Spinal cord (tissue), 10 donors: ENCODE data around the gene ZBTB16. TPM values are rescaled to one million over a fixed set of nuclear protein-coding genes. Genes with fewer than 3 reads are reported as not detected.

Source experiments
- DNase-seq, 6 donors: peaks; one replicate each; pipeline versions ENCODE4 v3.0.0 to v3.0.0-alpha.2; 2013 to 2015; ENCODE audit warnings: low spot score in 6 of 6, low read depth in 4 of 6
- H3K27ac ChIP-seq: one replicate; pipeline ENCODE4 v1.5.1; 2013; ENCODE audit warnings: low read depth, low read length, control low read depth
- H3K27me3 ChIP-seq: one replicate; pipeline ENCODE4 v1.6.1; 2013; ENCODE audit warnings: low read length; ENCODE audit not compliant: control insufficient read depth, insufficient read depth
- H3K36me3 ChIP-seq: one replicate; pipeline ENCODE4 v1.6.1; 2013; ENCODE audit warnings: low read length; ENCODE audit not compliant: control insufficient read depth, insufficient read depth
- H3K4me1 ChIP-seq: one replicate; pipeline ENCODE4 v1.6.1; 2013; ENCODE audit warnings: low read length; ENCODE audit not compliant: control insufficient read depth, insufficient read depth
- H3K4me3 ChIP-seq: one replicate; pipeline ENCODE4 v1.5.1; 2013; ENCODE audit warnings: low read depth, low read length, control low read depth
- H3K9me3 ChIP-seq: one replicate; pipeline ENCODE4 v1.6.1; 2013; ENCODE audit warnings: low read length; ENCODE audit not compliant: control insufficient read depth, insufficient read depth
- WGBS: methylation state at CpG from one replicate; pipeline ENCODE4 v1.1.5; 2013; ENCODE audit warnings: missing lambda C conversion rate; ENCODE audit not compliant: insufficient coverage; 5-methylcytosine and 5-hydroxymethylcytosine counted together
- polyA plus RNA-seq, 2 donors: library from polyadenylated mRNA; unstranded; fragments of 120-200 nt; gene quantifications; one replicate each; pipeline ENCODE4 v1.2.1, GENCODE V29; 2013; ENCODE audit not compliant: insufficient read length in 2 of 2
- total RNA-seq, 2 donors: library from RNA; depleted of rRNA in 1 of 2; stranded (reverse); fragments of 120-200 nt in 1 of 2; fragments of >200 nt in 1 of 2; gene quantifications; one replicate each; pipeline versions ENCODE4 v1.2.3 to v1.2.4, GENCODE V29; 2013 to 2014
- donor health status: healthy.

ZBTB16 gene
- total and polyA plus RNA-seq, 4 donors: 4.5 to 17.9 (median 9.2) TPM

DNA sequence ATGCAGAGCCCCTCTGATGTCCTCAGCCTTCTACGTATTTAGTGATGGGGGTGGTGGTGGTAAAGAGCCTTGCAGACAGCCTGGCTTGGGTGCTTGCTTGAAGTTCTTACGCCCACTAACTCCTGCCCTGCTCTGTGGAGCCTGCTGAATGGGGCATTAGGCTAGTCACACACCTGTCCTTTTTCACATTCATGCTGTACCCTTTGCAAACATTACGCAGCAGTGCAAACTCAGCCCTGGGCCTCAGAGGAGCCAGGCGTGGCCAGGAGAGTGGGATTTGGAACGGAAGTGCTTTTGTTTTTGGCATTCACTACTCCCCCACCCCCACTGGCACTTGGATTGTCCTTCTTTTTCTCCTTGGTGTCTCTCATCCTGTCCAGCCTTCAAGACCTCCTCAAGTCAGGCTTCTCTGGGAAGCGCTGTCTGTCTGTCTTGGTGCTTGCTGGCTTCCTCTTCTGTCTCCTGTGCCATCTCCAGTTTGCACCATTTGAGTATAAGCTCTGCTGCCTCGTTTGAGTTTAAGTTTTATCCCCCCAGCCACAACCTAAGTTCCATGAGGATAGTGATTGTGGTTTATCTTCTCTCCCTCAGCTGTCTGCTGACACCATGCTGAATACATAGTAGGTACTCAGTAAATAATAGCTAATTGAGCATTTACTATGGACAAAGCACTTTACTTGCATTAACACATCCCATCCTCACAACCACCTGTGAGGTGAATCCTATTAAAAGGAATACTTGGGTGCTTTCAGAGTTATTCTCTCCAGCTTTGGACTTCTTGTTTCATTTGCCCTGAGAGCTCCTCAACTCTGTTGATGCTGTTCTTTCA, 26.7 kb downstream of the ZBTB16 start:
- Histone ChIP-seq H3K4me3 (no peak overlapping the region), H3K36me3 (no peaks in the 10 kb centered on the region), H3K4me1 (peaks cover 32% of the 10 kb centered on the region), H3K27me3 (peaks cover 5% of the 10 kb centered on the region), H3K27ac (no peak overlapping the region), H3K9me3 (no peaks in the 10 kb centered on the region)
- no peak for DNase-seq
- WGBS: 95% methylated on average over 4 of the region's 7 CpGs

DNA sequence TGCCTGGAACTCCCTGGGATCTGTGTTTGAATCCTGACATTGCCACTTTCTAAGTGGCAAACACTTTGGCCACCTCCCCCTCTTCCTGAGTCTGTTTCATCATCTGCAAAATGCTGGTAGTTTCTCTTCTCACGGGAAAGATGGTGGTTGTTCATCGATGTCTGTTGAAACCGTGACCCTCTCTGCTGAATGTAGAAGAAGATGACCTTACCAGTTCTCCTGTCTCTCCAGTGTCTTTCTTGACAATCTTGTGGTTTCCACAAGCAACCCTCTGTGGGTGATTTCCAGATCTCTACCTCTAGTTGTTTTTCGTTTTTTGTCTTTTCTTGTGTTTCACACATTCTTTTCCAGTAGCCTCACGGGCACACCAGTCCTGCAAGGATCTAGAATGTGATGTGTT, 27.5 kb downstream of the ZBTB16 start:
- peaks cover 33% of the 10 kb centered on the region for H3K4me1 ChIP-seq
- no peak overlapping the region for H3K27ac ChIP-seq
- no peak overlapping the region for H3K4me3 ChIP-seq
- no peaks in the 10 kb centered on the region for H3K9me3 ChIP-seq
- no peaks in the 10 kb centered on the region for H3K36me3 ChIP-seq
- H3K27me3 ChIP-seq: peaks cover 5% of the 10 kb centered on the region
- DNase-seq: no peak
- no CpG with 5 or more reads among the region's 5 CpGs for WGBS

DNA sequence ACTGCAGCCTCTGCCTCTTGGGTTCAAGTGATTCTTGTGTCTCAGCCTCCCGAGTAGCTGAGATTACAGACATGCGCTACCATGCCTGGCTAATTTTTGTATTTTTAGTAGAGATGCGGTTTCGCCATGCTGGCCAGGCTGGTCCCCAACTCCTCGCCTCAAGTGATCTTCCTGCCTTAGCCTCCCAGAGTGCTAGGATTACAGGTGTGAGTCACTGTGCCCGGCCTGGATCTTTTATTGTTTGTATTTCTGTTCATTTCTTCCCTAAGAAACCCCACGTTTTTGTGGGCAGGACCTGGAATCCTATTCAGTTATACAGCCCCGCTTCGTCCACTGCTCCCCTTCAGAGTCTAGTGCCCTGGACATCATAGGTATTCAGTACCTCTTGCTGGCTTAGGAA, 28.7 kb downstream of the ZBTB16 start:
- no peak for DNase-seq
- H3K27ac ChIP-seq: no peak overlapping the region
- 92% methylated on average over 6 of the region's 9 CpGs for WGBS
- no peaks in the 10 kb centered on the region for H3K36me3 ChIP-seq
- H3K9me3 ChIP-seq: no peaks in the 10 kb centered on the region
- H3K4me3 ChIP-seq: no peak overlapping the region
- peaks cover 5% of the 10 kb centered on the region for H3K27me3 ChIP-seq
- H3K4me1 ChIP-seq: peaks cover 32% of the 10 kb centered on the region

DNA sequence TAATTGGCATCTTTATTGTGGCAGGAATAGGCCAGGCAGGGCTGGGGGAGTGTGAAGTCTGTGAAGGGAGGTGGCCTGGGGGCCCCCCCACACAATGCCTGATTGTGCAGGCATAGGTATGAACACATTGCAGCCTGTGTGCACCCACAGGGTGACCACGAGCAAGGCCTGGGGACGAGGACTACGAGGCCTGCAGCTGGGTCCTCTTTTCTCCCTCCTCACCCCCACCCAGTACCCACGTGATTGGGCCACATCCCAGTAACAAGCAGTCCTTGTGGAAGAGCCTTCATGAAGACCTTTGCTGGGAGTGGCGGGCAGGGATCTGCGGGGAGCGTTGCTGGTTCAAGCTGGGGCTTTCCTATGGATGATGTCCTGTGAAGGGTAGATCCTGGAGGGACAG, 29.3 kb downstream of the ZBTB16 start:
- Histone ChIP-seq H3K4me3 (no peak overlapping the region), H3K9me3 (no peaks in the 10 kb centered on the region), H3K4me1 (peaks cover 28% of the 10 kb centered on the region), H3K27me3 (peaks cover 5% of the 10 kb centered on the region), H3K36me3 (no peaks in the 10 kb centered on the region), H3K27ac (no peak overlapping the region)
- DNase-seq: no peak
- 70% methylated on average over 5 of the region's 7 CpGs for WGBS

DNA sequence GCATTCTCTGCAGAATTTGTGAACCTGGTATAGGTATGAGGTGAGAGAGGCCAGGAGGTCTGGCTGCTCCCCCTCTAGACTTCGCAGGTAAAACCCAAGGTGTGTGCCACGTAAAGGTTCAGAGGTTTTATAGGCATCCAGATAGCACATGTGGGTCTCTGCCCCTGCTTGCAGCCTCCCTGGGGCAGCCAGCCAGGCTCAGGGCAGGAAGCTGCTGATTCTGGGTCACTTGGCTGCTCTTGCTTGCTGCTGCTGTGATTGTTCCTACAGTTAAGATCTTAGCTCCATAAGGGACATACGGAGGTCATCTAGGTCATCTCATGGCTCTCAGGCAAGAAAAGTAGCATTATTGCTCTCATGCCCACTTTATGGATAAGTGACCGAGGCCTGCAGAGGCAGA, 30.2 kb downstream of the ZBTB16 start:
- no peaks in the 10 kb centered on the region for H3K9me3 ChIP-seq
- H3K27me3 ChIP-seq: peaks cover 3% of the 10 kb centered on the region
- H3K4me3 ChIP-seq: no peak overlapping the region
- no peaks in the 10 kb centered on the region for H3K36me3 ChIP-seq
- H3K27ac ChIP-seq: no peak overlapping the region
- H3K4me1 ChIP-seq: peaks cover 28% of the 10 kb centered on the region
- no peak for DNase-seq
- 83% methylated on average over 4 of the region's 4 CpGs for WGBS

DNA sequence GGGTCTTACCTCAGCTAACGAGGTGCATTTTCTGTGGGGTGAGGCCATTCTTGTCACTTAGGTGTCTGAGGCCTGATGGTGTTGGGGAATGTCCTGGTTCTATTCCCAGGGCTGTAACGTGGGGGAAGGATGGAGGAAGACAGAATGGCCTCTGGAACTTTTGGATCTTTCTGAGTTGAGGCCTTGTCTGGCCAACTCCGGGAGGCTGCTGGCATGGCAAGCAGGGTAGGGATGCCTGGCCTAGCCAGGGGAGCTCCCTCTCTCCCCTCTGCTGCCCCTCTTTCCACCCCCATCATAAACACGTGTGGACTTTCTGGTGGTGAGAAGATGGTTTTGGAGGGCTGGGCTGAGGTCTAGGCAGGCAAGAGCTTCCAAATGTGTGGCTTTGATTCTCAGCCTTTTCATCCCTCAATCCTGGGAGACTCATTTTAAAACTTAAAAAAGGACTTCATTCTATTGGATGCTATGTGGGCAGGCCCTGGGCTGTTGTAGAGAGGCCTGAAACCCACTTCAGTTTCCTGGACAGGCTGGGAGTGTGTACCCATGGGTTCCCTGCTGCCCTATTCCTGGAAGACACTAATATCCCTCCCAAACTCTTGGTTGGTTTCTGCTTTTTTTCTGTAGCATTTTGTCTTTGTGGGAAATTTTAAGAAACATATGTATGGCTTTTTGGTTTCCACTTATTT, 30.9 kb downstream of the ZBTB16 start:
- peaks cover 3% of the 10 kb centered on the region for H3K27me3 ChIP-seq
- WGBS: 100% methylated on average over 2 of the region's 4 CpGs
- peaks cover 28% of the 10 kb centered on the region for H3K4me1 ChIP-seq
- no peak for DNase-seq
- no peaks in the 10 kb centered on the region for H3K9me3 ChIP-seq
- peak overlapping the region; percentile 12 for H3K27ac ChIP-seq
- no peaks in the 10 kb centered on the region for H3K36me3 ChIP-seq
- H3K4me3 ChIP-seq: no peak overlapping the region

DNA sequence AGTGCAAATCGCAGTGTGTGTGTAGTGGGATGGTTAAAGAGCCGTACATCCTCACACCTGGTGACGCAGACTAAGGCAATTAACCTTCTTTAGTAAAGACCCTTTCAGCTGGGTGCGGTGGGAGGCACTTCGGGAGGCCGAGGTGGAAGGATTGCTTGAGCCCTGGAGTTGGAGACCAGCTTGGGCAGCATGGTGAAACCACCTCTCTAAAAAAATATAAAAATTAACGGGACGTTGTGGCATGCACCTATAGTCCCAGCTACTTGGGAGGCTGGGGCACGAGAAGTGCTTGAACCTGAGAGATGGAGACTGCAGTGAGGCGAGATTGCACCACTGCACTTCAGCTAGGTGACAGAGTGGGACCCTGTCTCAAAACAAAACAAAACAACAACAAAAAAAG, 31.5 kb downstream of the ZBTB16 start:
- Histone ChIP-seq H3K4me3 (no peak overlapping the region), H3K36me3 (no peaks in the 10 kb centered on the region), H3K27me3 (peaks cover 3% of the 10 kb centered on the region), H3K27ac (no peak overlapping the region), H3K4me1 (peaks cover 28% of the 10 kb centered on the region), H3K9me3 (no peaks in the 10 kb centered on the region)
- 92% methylated on average over 8 of the region's 10 CpGs for WGBS
- DNase-seq: no peak

DNA sequence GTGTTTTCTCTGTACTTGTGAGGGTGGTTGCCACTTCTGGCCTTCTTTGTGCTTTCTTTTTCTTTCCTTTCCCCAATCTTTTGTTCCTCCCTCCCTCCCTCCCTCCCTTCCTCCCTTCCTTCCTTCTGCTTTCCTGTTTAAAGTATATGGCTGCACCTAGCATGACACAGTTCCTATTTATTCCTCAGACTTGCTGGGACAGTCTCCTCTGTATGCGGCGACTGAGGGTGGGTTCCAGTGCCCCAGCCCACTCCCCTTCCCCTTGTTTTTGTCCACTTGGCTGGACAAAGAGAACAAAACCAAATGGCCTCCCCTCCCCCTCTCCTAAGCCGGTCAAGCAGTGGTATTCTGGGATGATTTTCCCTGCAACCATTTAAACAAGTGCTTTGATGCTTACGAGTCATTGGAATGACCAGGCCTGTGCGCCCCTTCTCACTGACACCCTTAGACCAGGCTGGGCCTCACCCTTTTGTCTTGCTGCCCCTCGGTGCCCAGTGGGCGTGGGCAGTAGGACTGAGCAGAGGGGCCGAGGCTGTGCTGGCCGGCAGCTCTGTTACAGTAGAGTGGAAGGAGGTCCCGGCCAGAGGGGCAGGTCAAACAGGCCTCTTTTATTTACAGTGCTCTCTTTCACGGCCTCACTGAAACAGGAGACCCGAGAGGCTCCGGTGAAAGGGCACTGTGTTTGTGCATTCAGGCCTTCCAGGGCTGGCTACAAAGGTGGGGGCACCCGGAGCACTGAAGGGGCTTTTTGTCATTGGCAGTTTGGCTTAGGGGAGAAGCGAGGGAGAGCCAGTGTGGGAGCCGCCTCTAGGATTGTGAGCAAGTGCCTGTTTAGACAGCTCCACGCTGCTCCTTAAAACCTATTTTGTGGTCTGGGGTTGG, 32.2 kb downstream of the ZBTB16 start:
- 32% methylated on average over 16 of the region's 17 CpGs for WGBS
- H3K9me3 ChIP-seq: no peaks in the 10 kb centered on the region
- no peaks in the 10 kb centered on the region for H3K36me3 ChIP-seq
- no peak overlapping the region for H3K4me3 ChIP-seq
- peak overlapping the region; percentile 80 for H3K27ac ChIP-seq
- H3K27me3 ChIP-seq: peaks cover 3% of the 10 kb centered on the region
- H3K4me1 ChIP-seq: peaks cover 28% of the 10 kb centered on the region
- DNase-seq: peak in 2 of 6 donors; percentile 41 to 68

DNA sequence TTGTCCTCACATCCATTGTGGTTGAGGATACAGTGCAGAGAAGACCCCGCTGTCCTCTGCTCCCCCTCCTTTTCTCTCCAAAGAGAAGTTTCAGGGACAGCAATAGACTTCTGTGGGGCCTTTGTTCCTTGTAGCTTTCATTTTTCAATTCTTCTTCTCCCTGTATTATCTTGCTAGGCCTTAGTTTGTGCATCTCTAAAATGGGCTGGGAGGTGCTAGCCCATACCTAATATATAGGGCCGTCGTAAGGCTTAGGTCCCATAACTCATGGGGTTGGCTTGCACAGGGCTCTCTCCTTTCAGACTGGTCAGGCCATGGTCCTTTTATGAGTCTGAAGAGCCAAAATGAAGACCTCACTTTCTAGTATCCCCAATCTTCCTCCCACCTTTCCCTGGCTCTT, 33.0 kb downstream of the ZBTB16 start:
- H3K27ac ChIP-seq: peak overlapping the region; percentile 80
- no peaks in the 10 kb centered on the region for H3K36me3 ChIP-seq

More for the DNA sequence above, 33.0 kb downstream of the ZBTB16 start:
- H3K27me3 ChIP-seq: peaks cover 1% of the 10 kb centered on the region
- H3K4me1 ChIP-seq: peaks cover 28% of the 10 kb centered on the region
- no peaks in the 10 kb centered on the region for H3K9me3 ChIP-seq
- 88% methylated on average over 3 of the region's 3 CpGs for WGBS
- no peak for DNase-seq
- H3K4me3 ChIP-seq: no peak overlapping the region
